ENCODE results near the gene FAU. TPM values are rescaled to one million over a fixed set of nuclear protein-coding genes. Genes with fewer than 3 reads are reported as not detected.

Gene FAU
- total RNA-seq, 1 experiment from 2014 or later: 1,001 TPM

GRCh38 chr11:65125197-65126056, 3.5 kb upstream of the FAU start:
- TF ChIP-seq POLR2AphosphoS5 (IDR thresholded peaks at IDR 0.05; ENCODE audit: low read depth, low read length) (no peak), SIN3A (IDR thresholded peaks at IDR 0.05; ENCODE audit: borderline replicate concordance, insufficient read depth, low read depth, low read length) (no peak), TCF7L2 (IDR thresholded peaks at IDR 0.05; ENCODE audit: low read depth, low read length) (no peak), REST (IDR thresholded peaks at IDR 0.05; ENCODE audit: insufficient read depth in 1 of 2, low read depth in 2 of 2, low read length in 1 of 2) (no peak), CTCF (IDR thresholded peaks at IDR 0.05) (no peak)
- no peak overlapping the region for H3K27ac ChIP-seq (ENCODE audit: low read length)
- no TSS peak for BruUV-seq (replicated peaks)
- H3K4me3 ChIP-seq (ENCODE audit: low read depth in 2 of 2, low read length in 2 of 2): no peak overlapping the region
- in situ Hi-C loops (cut with HindIII; ENCODE audit: low pct_unique_long_range_greater_than_20kb, low sequenced_read_pairs) (no loop called here), intact Hi-C loops (cut with micrococcal nuclease; ENCODE audit: unreplicated experiment) (no loop called here)
- no peaks in the 10 kb centered on the region for H3K27me3 ChIP-seq (ENCODE audit: control insufficient read depth, insufficient read depth, low read length)
- H3K4me1 ChIP-seq (ENCODE audit: control insufficient read depth, insufficient read depth, low read length): peaks cover 11% of the 10 kb centered on the region
- no peak for DNase-seq (ENCODE audit: low read depth, low spot score)
- H3K9me3 ChIP-seq (ENCODE audit: control insufficient read depth, insufficient read depth, low read depth, low read length): no peaks in the 10 kb centered on the region
- ChIA-PET POLR2A (no interaction called here), CTCF (no interaction called here)
- no peak for ATAC-seq
- peaks cover 26% of the 10 kb centered on the region for H3K36me3 ChIP-seq (ENCODE audit: control insufficient read depth, insufficient read depth, low read length)

- TSS peak; percentile 52 for BruUV-seq (replicated peaks)
- CTCF ChIA-PET: no interaction called here
These were observed 2.7 kb upstream of the FAU start for GRCh38 chr11:65124480-65125196.

More at GRCh38 chr11:65124480-65125196, 2.7 kb upstream of the FAU start:
- Histone ChIP-seq H3K36me3 (ENCODE audit: control insufficient read depth, insufficient read depth, low read length) (peaks cover 29% of the 10 kb centered on the region), H3K27me3 (ENCODE audit: control insufficient read depth, insufficient read depth, low read length) (no peaks in the 10 kb centered on the region), H3K9me3 (ENCODE audit: control insufficient read depth, insufficient read depth, low read depth, low read length) (no peaks in the 10 kb centered on the region), H3K4me3 (ENCODE audit: low read depth in 2 of 2, low read length in 2 of 2) (no peak overlapping the region), H3K4me1 (ENCODE audit: control insufficient read depth, insufficient read depth, low read length) (peaks cover 15% of the 10 kb centered on the region), H3K27ac (ENCODE audit: low read length) (no peak overlapping the region)
- no peak for DNase-seq (ENCODE audit: low read depth, low spot score)
- TF ChIP-seq REST (IDR thresholded peaks at IDR 0.05; ENCODE audit: insufficient read depth in 1 of 2, low read depth in 2 of 2, low read length in 1 of 2): no peak
- TF ChIP-seq POLR2AphosphoS5 (IDR thresholded peaks at IDR 0.05; ENCODE audit: low read depth, low read length): no peak
- TF ChIP-seq SIN3A (IDR thresholded peaks at IDR 0.05; ENCODE audit: borderline replicate concordance, insufficient read depth, low read depth, low read length): no peak
- TF ChIP-seq TCF7L2 (IDR thresholded peaks at IDR 0.05; ENCODE audit: low read depth, low read length): no peak
- TF ChIP-seq CTCF (IDR thresholded peaks at IDR 0.05): no peak
- ATAC-seq: no peak
- in situ Hi-C loops (cut with HindIII; ENCODE audit: low pct_unique_long_range_greater_than_20kb, low sequenced_read_pairs) (no loop called here), intact Hi-C loops (cut with micrococcal nuclease; ENCODE audit: unreplicated experiment) (no loop called here)
- POLR2A ChIA-PET: no interaction called here

Data from Panc1 (cell line).